Endothelial cell of umbilical vein (primary cell): ENCODE results near the gene PLAGL1.

Experiments used
- EZH2 ChIP-seq: IDR thresholded peaks from 2 replicates; pipeline ENCODE4 v1.6.1; 2012; ENCODE audit warnings: borderline replicate concordance, low read depth, mild to moderate bottlenecking, moderate library complexity, low read length, inconsistent platforms; ENCODE audit not compliant: severe bottlenecking
- JUN ChIP-seq: IDR thresholded peaks from 2 replicates; pipeline ENCODE4 v1.6.1; 2011; ENCODE audit warnings: borderline replicate concordance, low read depth; ENCODE audit not compliant: insufficient read length, insufficient read depth
- MAX ChIP-seq: IDR thresholded peaks from 2 replicates; pipeline ENCODE4 v1.6.1; 2011; ENCODE audit not compliant: insufficient read depth, insufficient read length
- MYC ChIP-seq: IDR thresholded peaks from one replicate; pipeline ENCODE4 v1.6.1; 2011; ENCODE audit warnings: mild to moderate bottlenecking, low read depth, low read length
- TF ChIP-seq, protein P1 (sequence below), 2 donors: IDR thresholded peaks; 1 replicate in 1 of 2; 2 replicates in 1 of 2; pipeline ENCODE4 v1.5.1; 2011; ENCODE audit warnings: low read length in 2 of 2, mild to moderate bottlenecking in 2 of 2, moderate library complexity in 2 of 2, control low read depth in 1 of 2, inconsistent platforms in 1 of 2, low read depth in 1 of 2; ENCODE audit not compliant: insufficient read depth in 1 of 2; ENCODE audit errors: extremely low read depth in 1 of 2

DNA sequence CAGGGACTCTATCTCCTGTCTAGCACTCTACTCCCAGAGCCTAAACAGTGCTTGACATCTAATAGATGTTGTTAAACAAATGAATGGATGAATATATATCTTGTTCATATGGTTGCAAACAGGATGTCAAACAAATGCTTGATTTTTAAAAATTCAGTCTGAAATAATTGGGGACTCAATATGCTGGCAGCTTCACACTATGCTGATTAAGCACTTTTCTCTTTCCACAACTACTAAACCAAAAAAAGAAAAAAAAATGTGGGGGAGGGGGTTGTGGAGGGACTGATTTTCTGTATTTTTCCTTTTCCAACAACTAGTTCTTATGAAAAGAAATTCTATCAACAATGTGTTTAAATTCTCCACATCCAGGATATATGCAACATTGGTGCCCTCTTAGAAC, 44.4 kb upstream of the PLAGL1 start:
- TF ChIP-seq MAX (no peak), JUN (no peak), MYC (no peak), EZH2 (no peak)
- TF ChIP-seq, protein P1, sequence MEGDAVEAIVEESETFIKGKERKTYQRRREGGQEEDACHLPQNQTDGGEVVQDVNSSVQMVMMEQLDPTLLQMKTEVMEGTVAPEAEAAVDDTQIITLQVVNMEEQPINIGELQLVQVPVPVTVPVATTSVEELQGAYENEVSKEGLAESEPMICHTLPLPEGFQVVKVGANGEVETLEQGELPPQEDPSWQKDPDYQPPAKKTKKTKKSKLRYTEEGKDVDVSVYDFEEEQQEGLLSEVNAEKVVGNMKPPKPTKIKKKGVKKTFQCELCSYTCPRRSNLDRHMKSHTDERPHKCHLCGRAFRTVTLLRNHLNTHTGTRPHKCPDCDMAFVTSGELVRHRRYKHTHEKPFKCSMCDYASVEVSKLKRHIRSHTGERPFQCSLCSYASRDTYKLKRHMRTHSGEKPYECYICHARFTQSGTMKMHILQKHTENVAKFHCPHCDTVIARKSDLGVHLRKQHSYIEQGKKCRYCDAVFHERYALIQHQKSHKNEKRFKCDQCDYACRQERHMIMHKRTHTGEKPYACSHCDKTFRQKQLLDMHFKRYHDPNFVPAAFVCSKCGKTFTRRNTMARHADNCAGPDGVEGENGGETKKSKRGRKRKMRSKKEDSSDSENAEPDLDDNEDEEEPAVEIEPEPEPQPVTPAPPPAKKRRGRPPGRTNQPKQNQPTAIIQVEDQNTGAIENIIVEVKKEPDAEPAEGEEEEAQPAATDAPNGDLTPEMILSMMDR (IDR thresholded peaks at IDR 0.05; ENCODE audit: extremely low read depth in 1 of 2, insufficient read depth in 1 of 2, low read depth in 1 of 2, low read length in 2 of 2) = no peak
